ENCODE results near the gene C19orf12.
"Not testable (repeated sequence)": the region's sequence is repeated elsewhere in the genome, so short reads cannot be mapped to it uniquely, and the experiment has no call there.

Gene C19orf12

DNA sequence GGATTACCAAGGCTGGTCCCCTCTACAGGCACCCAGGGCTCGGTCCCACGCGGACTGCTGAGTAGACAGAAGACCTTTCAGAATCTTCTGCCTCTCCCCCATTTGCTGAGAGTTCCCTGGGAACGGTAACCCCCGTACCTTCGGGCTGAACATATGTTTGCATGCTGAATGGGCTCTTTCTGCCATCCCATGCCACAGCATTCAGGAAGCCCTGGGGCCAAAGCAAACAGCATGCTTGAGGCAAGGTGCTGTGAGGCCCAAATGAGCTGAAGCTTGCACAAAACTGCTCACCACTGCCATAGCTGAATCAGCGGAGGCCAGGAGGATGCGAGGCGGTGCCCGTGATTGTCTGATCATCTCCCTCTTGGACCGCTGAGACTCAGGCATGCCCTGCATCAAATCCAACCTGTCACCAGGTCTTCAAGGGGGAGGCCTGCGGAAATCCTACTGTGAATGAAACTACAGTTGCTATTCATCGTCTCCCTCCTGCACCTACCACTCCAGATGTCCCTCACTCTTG, 16.3 kb upstream of the C19orf12 start:
- no peak for DNase-seq (ENCODE audit: low read depth in 3 of 3)

DNA sequence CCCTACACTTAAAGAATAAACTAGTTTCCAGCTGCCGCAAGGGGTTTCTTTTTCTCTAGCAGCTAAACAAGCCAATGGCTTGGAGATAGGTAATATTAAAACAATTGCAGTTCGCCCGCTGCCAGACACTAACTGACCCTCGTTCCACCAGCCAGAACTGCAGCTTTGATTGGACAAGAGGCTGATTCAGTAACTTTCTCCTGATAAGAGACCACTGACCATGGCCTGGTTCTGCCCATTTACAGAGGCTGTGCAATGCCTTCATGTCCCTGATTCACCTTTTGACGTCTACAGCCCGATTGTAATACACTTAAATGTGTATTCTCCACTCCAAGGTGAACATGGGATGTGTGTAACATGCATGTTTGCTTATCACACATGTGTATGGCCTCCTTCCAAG, 12.8 kb upstream of the C19orf12 start:
- no peak for DNase-seq (ENCODE audit: low read depth in 3 of 3)

DNA sequence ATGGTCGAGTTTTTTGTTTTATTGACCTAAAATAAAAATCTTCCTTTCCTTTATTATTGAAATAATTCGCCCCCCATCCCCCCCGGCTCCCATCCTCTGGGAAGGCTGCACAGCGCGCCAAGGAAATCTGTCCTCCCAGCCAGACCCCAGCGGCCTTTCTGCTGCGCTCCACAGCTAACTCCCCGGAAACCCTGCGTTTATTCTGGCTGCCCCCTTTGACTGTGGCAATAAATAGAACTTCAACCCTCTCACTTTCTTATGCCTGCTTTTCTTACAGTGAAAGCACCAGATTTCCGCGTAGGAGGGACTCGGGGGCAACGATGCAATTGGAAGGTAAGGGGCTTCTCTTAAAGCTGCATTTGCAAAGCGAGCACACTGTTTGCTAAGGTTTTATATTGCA, 9.7 kb upstream of the C19orf12 start:
- no peak for DNase-seq (ENCODE audit: low read depth in 3 of 3)

DNA sequence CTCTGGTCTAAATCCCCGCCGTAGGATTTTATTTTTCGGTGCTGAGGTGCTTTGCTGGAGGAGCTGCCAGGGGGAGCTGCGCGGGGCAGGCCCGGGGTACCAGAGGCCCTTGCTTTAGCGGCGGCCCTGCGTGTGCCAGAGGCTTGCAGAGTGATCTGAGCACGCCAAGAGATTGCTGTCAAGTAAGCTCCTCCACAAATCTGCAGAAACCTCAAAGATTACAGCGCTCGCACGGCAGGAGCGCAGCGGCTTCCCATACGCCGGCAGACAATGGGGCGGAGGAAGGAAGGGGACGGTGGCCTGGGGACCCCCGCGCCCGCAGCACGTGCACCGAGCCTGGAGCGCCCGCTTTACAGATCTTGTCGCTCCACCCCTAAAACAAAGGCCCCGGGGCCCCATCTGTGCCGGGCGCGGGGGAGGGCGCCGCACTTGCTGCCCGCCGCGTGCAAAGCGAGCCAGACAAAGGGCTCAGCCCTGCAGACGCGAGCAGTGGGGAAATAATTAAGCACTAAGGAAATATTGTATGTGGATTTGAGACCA, 9.1 kb upstream of the C19orf12 start:
- no peak for DNase-seq (ENCODE audit: low read depth in 3 of 3)

DNA sequence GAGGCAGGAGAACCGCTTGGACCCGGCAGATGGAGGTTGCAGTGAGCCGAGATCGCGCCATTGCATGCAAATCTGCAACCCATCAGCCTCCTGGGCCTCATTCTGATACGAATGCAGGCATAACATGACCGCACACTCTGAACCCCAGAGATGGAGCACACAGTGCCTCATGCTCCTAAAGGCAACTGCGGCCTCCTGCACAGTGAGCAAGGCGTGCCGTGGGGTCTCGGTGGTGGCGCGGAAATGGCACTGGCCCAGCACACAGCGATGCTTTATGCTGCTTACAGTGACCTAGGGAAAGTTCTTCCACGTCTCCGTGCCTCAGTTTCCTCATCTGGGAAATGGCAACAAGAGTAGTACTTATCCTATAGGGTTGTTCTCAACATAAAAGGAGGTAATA, 2.0 kb upstream of the C19orf12 start:
- DNase-seq (ENCODE audit: low read depth in 3 of 3): no peak

DNA sequence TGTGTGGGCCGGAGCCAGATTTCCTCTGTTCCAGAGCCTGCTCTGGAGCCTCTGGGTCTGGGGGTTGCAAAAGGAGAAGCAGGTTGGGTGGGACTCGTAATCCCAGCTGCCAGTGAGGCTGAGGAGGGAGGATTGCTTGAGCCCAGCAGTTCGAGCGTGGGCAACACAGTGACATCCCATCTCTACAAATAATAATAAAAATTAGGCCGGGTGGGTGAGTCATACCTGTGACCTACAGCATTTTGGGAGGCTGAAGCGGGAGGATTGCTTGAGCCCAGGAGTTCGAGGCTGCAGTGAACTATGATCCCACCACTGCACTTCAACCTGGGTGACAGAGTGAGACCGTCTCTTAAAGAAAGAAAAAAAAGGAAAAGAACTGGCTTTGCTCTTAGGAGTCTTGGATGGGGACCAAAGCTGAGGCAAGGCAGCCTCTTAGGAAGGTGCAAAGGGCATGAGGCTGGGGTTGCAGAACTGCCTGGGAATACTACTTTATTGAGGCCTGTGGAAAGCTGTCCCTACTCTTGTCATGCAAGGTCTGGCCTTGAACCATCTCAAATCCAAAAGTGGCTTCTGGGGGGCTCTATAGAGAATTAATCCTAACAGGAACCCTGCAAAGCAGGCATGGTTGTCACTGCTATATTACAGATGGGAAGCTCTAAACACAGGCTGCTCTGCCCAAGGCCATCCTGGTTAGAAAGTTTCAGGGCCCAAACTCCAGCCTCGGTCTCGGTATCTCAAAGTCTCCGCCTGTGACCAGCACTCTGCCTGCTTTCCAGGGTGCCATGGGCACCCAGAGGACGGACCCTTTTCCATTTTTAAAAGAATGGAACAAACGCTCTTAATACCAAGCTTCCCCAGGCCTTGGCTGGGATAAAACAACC, 880 bp upstream of the C19orf12 start:
- no peak for DNase-seq (ENCODE audit: low read depth in 3 of 3)

DNA sequence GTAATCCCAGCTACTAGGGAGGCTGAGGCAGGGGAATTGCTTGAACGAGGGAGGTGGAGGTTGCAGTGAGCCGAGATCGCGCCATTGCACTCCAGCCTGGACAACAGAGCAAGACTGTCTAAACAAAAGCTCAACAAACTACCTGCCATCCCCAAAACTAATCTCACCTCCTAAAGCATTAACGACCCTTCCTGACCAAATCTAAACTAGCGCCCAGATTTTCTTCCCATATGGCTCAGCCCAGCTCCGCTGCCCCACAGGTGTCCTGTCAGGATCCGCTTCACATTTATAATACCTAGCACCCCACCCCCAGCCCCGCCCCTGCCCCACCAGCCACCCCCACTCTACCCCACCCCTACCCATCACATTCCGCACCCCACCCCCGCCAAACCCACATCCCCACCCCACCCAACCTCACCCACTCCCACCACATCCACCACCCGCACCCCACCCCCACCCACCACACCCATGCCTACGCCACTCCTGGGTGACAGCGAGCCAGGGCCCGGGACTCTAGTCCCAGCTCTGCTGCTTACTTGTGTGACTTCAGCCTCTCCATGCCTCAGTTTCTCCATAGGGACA, 599 bp downstream of the C19orf12 start:
- no peak for DNase-seq (ENCODE audit: low read depth in 3 of 3)

DNA sequence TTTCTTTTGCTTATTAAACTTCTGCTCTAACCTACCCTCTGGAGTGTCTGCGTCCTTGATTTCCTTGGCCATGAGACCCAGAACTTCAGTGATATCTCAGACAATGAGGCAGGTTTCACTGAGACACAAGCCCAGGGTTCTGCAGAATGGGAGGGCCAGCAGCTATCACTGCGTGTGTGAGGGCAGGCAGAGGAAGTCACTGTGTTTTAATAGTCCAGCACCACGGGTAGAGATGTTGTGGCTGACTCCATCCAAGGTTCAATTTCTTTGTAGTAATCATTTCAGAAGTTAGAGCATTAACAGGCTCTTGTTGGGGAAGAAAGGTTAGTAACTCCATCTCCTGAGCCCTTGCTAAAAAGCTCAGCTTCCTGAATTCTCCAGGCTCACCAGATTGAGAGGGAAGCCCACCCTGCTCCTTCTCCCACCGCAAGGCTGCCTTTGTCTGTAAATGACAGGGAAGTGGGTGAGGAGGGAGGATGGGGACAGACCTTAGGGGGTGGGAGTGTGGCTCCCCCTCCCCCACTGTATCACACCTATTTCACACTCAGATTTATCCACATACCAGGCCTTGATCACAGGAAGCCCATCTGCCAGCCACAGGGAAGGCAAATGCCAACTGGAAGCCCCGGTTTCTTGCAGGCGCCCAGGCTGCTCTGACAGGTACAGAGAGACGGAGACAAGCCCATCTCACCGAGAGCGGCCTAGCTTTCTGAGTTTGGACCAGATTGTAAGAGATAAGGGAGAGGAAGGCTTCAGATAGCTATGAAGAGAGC, 2.1 kb downstream of the C19orf12 start:
- DNase-seq (ENCODE audit: low read depth in 3 of 3): no peak

DNA sequence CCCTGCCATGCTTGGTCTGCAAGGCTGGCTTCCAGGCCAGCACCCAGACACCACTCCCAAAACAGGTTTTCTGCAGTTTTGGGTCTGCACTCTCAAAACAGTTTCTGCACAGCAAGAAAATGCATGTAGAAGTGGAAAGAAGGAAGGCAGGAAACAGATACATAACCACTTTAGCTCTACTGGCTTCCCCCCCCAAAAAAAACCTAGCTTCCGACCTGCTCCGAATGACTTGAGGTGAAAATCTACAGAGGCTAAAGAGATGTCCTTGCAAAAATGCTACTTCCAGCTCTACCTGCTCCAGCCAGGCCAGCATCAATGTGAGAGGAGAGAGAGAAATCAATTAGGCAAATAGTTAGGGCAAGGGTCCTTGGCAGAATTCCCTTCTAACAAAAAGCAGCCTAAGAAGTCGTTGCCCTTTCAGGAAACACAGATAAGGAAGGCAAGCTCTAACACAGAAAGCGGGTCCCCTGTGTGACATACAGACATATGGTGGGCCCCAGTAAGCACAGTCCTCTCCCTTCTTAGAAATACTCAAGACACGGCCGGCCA, 3.4 kb downstream of the C19orf12 start:
- no peak for DNase-seq (ENCODE audit: low read depth in 3 of 3)

DNA sequence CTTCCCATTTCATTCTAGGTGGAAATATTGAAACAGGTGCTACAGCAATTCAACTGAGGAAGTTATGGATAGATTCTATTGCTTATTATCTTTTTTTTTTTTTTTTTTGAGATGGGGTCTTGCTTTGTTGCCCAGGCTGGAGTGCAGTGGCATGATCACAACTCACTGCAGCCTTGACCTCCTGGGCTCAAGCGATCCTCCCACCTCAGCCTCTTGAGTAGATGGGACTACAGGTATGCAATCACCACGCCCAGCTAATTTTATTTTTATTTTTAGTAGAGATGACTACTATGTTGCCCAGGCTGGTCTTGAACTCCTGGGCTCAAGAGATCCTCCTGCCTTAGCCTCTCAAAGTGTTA, 5.6 kb downstream of the C19orf12 start:
- DNase-seq (ENCODE audit: low read depth in 3 of 3): not testable (repeated sequence)

DNA sequence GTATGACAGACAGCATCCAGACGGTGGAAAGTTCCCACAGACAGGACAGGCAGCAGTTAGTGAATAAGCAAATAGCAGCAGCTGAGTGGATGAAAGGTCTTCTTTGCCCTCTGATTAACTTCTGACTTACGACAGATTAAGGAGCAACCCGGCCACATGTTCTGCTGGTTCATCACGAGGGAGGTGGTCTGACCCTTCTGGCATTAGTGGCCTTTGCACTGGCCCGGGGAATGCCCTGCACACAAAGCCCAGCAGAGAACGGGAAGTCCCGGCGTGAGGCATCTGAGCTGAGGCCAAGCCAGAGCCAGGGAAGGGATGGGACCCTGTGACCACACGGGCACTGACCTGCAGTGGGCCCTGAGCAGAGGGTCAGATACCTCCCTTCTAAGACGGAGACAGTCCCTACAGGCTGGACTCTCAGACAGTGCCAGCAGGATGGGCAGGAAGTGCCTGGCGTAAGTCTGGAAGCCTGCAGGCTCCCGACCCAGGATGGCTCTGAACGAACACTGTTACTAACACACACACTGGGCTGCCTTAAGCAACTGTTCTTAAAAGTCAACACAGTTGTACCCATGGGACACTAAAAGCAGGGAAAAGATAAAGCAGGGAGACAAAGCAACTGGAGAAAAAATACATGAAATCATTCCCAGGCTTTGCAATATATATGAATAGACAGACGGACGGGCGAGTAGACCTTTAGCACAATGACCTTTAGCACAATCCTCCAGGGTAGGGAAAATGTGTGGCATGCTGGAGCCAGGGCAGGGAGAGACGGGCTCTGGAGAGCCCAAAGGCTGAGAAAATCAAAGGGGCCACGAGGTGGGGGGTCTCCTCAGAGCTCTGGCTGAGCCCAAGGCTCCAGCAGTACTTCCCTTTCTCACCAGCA, 6.3 kb downstream of the C19orf12 start:
- DNase-seq (ENCODE audit: low read depth in 3 of 3): no peak

DNA sequence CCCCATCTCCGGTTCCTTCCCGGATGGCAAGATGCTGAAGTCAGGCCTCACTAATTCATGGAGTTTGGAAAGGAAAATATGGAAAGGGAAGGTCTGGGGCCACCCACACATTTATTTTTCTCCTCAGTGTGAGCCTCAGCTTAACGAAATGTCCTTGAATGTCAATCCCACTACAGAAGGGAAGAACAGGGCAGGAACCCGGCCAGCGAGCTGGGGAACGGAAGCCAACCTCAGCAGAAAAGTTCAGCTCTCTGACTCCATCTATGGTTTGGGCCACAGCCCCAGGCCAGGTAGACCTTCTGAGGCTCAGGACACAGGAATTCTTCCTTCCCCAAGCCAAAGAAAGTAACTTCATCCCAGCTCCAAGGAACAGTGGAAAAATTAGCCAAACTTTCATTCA, 8.4 kb downstream of the C19orf12 start:
- no peak for DNase-seq (ENCODE audit: low read depth in 3 of 3)

DNA sequence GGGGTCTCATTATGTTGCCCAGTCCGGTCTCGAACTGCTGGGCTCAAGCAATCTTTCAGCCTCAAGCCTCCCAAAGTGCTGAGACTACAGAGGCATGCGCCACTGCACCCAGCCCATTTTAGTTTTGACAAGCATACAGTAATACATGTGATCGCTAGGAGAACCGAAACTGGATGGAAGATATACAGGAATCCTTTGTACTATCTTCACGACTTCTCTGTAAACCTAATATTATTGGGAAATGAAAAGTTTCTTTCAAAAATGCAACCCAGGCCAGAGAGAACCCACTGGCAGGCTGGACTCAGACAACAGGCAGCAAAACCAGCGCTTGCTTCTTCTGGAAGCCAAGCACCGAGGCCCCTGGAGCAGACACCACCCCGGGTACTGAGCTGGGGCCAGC, 9.4 kb downstream of the C19orf12 start:
- DNase-seq (ENCODE audit: low read depth in 3 of 3): no peak

DNA sequence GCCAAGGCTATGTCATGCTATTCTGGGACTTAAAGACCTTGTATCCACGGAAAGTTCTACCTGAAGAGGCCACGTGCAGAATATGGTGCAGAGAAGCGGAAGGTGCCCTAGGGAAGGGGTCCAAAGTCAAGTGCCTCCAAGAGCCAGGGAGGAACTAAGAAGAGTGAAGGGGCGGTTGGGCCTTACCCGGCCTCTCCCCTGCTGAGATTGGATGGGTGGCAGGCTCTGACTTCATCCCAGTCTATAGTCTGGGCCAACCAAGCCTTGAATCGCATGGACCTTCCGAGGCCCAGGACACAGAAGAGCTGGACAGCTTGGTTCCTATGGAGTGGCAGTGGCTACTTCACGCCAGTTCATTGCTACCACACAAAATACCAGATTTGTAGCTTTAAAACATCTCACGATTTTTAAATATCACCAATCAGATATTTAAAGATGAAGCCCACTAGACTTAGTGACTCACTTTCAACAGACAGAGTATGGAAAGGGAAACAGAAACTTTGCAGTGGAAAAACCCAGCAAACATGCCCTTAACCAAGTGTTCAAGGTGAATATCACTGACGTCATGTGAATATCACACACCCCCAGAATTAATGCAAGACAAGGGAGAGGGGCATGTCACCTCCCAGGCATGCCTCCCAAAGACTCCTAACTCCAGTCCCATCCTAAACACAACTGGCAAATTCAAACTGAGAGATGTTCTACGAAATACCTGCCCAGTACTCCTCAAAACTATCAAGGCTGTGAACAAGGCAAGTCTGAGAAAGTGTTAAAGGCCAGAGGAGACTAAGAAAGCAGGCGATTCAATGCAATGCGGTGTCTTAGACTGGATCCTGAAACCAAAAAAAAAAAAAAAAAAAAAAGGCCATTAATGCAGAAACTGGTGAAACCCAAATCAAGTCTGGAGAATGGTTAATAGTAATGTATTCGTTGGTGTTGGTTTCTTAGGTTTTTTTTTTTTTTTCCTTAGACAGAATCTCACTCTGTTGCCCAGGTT, 10.2 kb downstream of the C19orf12 start:
- no peak for DNase-seq (ENCODE audit: low read depth in 3 of 3)

DNA sequence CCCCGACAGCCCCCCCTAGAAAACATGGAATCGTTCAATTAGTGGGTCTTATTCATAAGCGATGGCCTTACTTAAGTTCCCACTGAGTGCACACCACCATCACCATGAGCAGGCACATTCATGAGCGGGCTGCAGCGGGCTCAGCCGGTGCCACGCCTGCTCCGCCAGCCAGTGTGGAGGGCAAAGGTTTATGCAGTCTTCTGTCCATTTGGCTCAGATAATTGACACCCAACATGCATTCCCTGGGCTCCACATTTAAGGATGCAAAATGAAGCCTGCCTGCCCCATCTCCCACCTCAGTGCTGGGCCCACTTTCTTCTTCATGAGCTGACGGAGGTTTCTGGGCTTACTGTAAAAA, 12.1 kb downstream of the C19orf12 start:
- no peak for DNase-seq (ENCODE audit: low read depth in 3 of 3)

DNA sequence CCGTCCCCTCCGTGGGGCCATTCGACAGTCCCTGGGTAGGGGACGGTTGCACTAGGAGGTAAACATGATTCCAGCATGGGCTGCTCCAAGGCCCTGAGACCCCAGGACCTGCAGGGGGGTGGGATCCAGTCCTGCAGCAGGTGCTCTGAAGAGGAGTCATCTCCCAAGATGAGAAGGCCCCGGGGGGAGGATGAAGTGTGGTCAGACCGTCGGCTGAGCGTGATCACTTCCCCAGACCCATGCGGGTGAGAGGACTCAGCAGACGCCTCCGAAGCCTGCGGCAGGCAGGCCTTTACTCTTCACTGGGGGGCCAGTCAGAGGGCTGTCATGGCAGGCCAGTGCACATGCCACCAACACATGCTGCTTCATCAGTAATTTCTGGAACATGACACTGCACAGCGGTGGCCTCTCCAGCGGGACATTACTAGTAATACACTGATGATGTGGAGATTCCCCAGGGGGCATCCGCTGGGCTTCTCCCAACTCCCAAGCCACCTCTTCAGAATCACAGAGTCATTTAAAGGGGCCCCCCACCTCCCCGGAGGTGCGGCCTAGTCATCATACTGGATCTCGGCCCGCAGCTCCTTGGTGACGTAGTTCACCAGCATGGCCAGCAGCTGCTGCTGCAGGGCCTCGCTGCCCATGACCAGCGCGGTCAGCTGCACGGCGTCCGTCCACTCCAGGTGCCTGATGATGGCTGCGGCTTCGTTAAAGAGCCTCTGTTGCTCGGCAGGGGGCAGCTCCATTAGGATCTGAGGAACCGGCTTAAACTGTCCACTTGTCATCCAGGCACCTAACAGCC, 12.7 kb downstream of the C19orf12 start:
- DNase-seq (ENCODE audit: low read depth in 3 of 3): no peak

DNA sequence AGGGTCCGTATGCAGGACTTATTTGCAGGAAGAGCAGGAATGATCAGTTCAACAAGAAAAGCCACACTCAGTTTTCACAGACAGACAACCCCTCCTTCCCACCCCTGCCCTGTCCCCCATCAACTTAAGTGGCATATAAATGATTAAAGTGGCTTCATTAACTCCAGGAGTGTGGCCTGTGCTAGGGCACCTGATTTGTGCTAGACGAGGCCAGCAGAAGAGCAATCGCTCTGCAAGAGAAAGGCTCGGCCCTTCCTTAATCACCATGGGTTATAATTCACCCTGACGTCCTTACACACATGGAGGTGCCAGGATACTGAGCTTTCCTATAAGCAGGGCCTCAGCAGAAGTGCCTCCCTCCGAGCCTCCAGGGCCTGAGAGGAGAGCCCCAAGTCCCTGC, 14.6 kb downstream of the C19orf12 start:
- no peak for DNase-seq (ENCODE audit: low read depth in 3 of 3)

DNA sequence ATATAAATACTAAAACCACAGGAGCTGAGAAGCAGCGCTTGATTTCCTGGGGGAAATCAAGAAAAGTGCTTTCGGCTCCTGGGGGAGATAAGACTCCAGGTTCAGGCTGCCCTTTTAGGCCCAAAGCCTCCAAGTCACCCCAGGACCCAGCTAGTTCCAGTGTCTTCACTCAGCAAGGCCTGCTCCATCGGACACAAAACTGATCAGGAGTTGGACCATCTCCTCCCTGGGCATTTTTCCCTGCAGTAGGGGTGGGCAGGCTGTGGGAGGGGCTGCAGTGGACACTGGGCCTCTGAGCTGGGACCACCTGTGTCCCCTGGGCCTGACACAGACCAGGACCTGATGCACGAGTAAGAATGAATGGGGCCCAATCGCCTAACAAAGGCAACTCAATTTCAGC, 15.2 kb downstream of the C19orf12 start:
- no peak for DNase-seq (ENCODE audit: low read depth in 3 of 3)
